Lower leg skin (tissue), 3 donors: ENCODE data around the gene EIF3D.

Source experiments
- POLR2A ChIP-seq, 2 donors: fragments of 450-650 bp; IDR thresholded peaks; one replicate each; pipeline ENCODE4 v1.6.1; 2016 to 2017; ENCODE audit warnings: antibody characterized with exemption in 2 of 2, mild to moderate bottlenecking in 1 of 2, moderate library complexity in 1 of 2
- TF ChIP-seq, protein P1 (sequence below), 3 donors: fragments of 450-650 bp; IDR thresholded peaks; one replicate each; pipeline ENCODE4 v1.5.1; 2016; ENCODE audit warnings: antibody characterized with exemption in 3 of 3, mild to moderate bottlenecking in 3 of 3, moderate library complexity in 2 of 3

GRCh38 chr22:36563898-36564297 lies 34.9 kb upstream of the EIF3D start:
- TF ChIP-seq, protein P1, sequence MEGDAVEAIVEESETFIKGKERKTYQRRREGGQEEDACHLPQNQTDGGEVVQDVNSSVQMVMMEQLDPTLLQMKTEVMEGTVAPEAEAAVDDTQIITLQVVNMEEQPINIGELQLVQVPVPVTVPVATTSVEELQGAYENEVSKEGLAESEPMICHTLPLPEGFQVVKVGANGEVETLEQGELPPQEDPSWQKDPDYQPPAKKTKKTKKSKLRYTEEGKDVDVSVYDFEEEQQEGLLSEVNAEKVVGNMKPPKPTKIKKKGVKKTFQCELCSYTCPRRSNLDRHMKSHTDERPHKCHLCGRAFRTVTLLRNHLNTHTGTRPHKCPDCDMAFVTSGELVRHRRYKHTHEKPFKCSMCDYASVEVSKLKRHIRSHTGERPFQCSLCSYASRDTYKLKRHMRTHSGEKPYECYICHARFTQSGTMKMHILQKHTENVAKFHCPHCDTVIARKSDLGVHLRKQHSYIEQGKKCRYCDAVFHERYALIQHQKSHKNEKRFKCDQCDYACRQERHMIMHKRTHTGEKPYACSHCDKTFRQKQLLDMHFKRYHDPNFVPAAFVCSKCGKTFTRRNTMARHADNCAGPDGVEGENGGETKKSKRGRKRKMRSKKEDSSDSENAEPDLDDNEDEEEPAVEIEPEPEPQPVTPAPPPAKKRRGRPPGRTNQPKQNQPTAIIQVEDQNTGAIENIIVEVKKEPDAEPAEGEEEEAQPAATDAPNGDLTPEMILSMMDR (IDR thresholded peaks at IDR 0.05) = no peak
- TF ChIP-seq POLR2A (IDR thresholded peaks at IDR 0.05) = no peak
